ENCODE data around the gene FGFBP2. TPM values are rescaled to one million over a fixed set of nuclear protein-coding genes. Genes with fewer than 3 reads are reported as not detected.

The FGFBP2 gene
- total and polyA plus RNA-seq, 2 donors (not counting 1 experiment from before 2014, with no cell fraction given): 0.59 to 0.82 TPM

DNA sequence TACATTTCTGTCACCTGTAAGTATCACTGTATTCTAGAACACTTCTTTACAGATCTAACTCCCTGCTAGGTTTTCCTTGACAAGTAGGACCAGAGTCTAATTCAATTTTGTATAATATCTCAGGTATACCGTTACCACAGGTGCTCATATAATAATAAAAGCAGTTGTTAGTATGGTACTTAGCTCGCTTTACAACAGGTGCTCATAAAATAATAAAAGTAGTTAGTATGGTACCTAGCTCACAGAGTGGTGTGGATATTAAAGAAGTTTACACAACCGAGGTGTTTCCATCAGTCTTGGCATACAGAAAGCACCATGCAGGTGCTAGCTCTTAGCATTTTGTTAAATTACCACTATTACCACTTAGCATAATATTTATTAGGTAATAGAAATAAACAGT, 32.9 kb upstream of the FGFBP2 start:
- Histone ChIP-seq H3K4me2 (replicated peaks; ENCODE audit: low read depth, low read length, poor library complexity, severe bottlenecking) (no peak overlapping the region), H4K20me1 (ENCODE audit: control insufficient read depth, insufficient read depth, low read length, poor library complexity, severe bottlenecking) (no peaks in the 10 kb centered on the region), H3K4me3 (ENCODE audit: control extremely low read depth in 1 of 5, extremely low read depth in 1 of 5, insufficient read depth in 1 of 5, low read depth in 2 of 5, low read length in 4 of 5) (no peak overlapping the region), H3K9me3 (ENCODE audit: control extremely low read depth in 1 of 3, control insufficient read depth in 2 of 3, insufficient read depth in 1 of 3, low read length in 2 of 3) (no peaks in the 10 kb centered on the region), H3K79me2 (ENCODE audit: control insufficient read depth, insufficient read depth, low read length) (no peaks in the 10 kb centered on the region), H3K27ac (ENCODE audit: low read length in 2 of 2) (no peak overlapping the region), H3K4me1 (ENCODE audit: control insufficient read depth in 2 of 2, insufficient read depth in 2 of 2, low read length in 2 of 2) (no peaks in the 10 kb centered on the region), H2AFZ (ENCODE audit: insufficient read depth, low read depth, low read length, poor library complexity, severe bottlenecking) (no peak overlapping the region), H3K9ac (ENCODE audit: low read length) (no peak overlapping the region), H3K36me3 (replicated peaks in 1 of 2; ENCODE audit: control extremely low read depth in 1 of 2, control insufficient read depth in 1 of 2, extremely low read depth in 1 of 2, insufficient read depth in 2 of 2, low read length in 1 of 2) (no peaks in the 10 kb centered on the region), H3K27me3 (replicated peaks in 1 of 4; ENCODE audit: control extremely low read depth in 1 of 4, control insufficient read depth in 3 of 4, insufficient read depth in 4 of 4, low read length in 3 of 4) (no peaks in the 10 kb centered on the region)
- ChIA-PET CTCF (interaction anchor here (1.1 to 2.9 kb wide), 5 partner anchors 12 to 265 kb away, joined by 3 to 8 read pairs (median 3); no protein-coding TSS in a partner anchor), POLR2A (no interaction called here)
- H3K4me3 Mint-ChIP-seq: no peak overlapping the region
- H3K27me3 Mint-ChIP-seq: no peaks in the 10 kb centered on the region
- intact Hi-C loops (cut with micrococcal nuclease): no loop called here
- TF ChIP-seq, protein P1, sequence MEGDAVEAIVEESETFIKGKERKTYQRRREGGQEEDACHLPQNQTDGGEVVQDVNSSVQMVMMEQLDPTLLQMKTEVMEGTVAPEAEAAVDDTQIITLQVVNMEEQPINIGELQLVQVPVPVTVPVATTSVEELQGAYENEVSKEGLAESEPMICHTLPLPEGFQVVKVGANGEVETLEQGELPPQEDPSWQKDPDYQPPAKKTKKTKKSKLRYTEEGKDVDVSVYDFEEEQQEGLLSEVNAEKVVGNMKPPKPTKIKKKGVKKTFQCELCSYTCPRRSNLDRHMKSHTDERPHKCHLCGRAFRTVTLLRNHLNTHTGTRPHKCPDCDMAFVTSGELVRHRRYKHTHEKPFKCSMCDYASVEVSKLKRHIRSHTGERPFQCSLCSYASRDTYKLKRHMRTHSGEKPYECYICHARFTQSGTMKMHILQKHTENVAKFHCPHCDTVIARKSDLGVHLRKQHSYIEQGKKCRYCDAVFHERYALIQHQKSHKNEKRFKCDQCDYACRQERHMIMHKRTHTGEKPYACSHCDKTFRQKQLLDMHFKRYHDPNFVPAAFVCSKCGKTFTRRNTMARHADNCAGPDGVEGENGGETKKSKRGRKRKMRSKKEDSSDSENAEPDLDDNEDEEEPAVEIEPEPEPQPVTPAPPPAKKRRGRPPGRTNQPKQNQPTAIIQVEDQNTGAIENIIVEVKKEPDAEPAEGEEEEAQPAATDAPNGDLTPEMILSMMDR (IDR thresholded peaks at IDR 0.05): no peak
- TF ChIP-seq EZH2 (IDR thresholded peaks at IDR 0.05; ENCODE audit: borderline replicate concordance, insufficient read depth, low read depth, low read length, poor library complexity, severe bottlenecking): no peak
- no CpG with 5 or more reads among the region's 3 CpGs for WGBS (ENCODE audit: insufficient coverage)
- H3K27ac Mint-ChIP-seq: no peak overlapping the region
- H3K4me1 Mint-ChIP-seq: no peaks in the 10 kb centered on the region
- no peak for ATAC-seq (ENCODE audit: low read depth)
- no peak for DNase-seq
- no peaks in the 10 kb centered on the region for H3K9me3 Mint-ChIP-seq (ENCODE audit: insufficient read depth)

DNA sequence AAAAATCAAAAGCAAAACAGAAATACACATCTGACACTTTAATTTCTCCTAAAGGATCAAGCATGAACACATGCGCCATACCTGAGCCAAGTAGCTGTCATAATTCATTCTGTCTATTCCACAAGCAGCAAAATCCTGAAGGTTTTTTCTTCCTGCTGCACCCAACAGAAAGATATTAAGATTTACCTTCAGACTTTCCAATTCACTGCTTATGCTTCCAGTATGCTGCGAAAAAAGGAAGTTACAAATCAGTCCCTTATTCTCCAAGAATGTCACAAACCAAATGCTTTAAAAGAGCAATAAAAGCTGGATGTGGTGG, 29.2 kb upstream of the FGFBP2 start:
- H3K4me1 Mint-ChIP-seq: no peaks in the 10 kb centered on the region
- H3K4me3 Mint-ChIP-seq: no peak overlapping the region
- no peak for ATAC-seq (ENCODE audit: low read depth)
- no peak for DNase-seq
- TF ChIP-seq, protein P1 (IDR thresholded peaks at IDR 0.05): no peak
- no peak for TF ChIP-seq EZH2 (IDR thresholded peaks at IDR 0.05; ENCODE audit: borderline replicate concordance, insufficient read depth, low read depth, low read length, poor library complexity, severe bottlenecking)
- POLR2A ChIA-PET: no interaction called here
- H3K4me1 ChIP-seq (ENCODE audit: control insufficient read depth in 2 of 2, insufficient read depth in 2 of 2, low read length in 2 of 2): no peaks in the 10 kb centered on the region
- intact Hi-C loops (cut with micrococcal nuclease): no loop called here
- CTCF ChIA-PET: no interaction called here
- no peaks in the 10 kb centered on the region for H3K36me3 ChIP-seq (replicated peaks in 1 of 2; ENCODE audit: control extremely low read depth in 1 of 2, control insufficient read depth in 1 of 2, extremely low read depth in 1 of 2, insufficient read depth in 2 of 2, low read length in 1 of 2)
- no peaks in the 10 kb centered on the region for H3K27me3 ChIP-seq (replicated peaks in 1 of 4; ENCODE audit: control extremely low read depth in 1 of 4, control insufficient read depth in 3 of 4, insufficient read depth in 4 of 4, low read length in 3 of 4)
- H3K27ac ChIP-seq (ENCODE audit: low read length in 2 of 2): no peak overlapping the region
- H3K9ac ChIP-seq (ENCODE audit: low read length): no peak overlapping the region
- WGBS (ENCODE audit: insufficient coverage): 100% methylated on average over 1 of the region's 2 CpGs
- no peak overlapping the region for H3K27ac Mint-ChIP-seq
- no peaks in the 10 kb centered on the region for H3K9me3 ChIP-seq (ENCODE audit: control extremely low read depth in 1 of 3, control insufficient read depth in 2 of 3, insufficient read depth in 1 of 3, low read length in 2 of 3)
- H3K9me3 Mint-ChIP-seq (ENCODE audit: insufficient read depth): no peaks in the 10 kb centered on the region
- H3K4me2 ChIP-seq (replicated peaks; ENCODE audit: low read depth, low read length, poor library complexity, severe bottlenecking): no peak overlapping the region
- H4K20me1 ChIP-seq (ENCODE audit: control insufficient read depth, insufficient read depth, low read length, poor library complexity, severe bottlenecking): no peaks in the 10 kb centered on the region
- H2AFZ ChIP-seq (ENCODE audit: insufficient read depth, low read depth, low read length, poor library complexity, severe bottlenecking): no peak overlapping the region
- H3K27me3 Mint-ChIP-seq: peaks cover 2% of the 10 kb centered on the region
- H3K4me3 ChIP-seq (ENCODE audit: control extremely low read depth in 1 of 5, extremely low read depth in 1 of 5, insufficient read depth in 1 of 5, low read depth in 2 of 5, low read length in 4 of 5): no peak overlapping the region
- no peaks in the 10 kb centered on the region for H3K79me2 ChIP-seq (ENCODE audit: control insufficient read depth, insufficient read depth, low read length)
